Lower leg skin (tissue), 3 donors: Measurements from ENCODE around the gene C17orf78.

Experiments
- POLR2A ChIP-seq, 2 donors: fragments of 450-650 bp; IDR thresholded peaks; one replicate each; pipeline ENCODE4 v1.6.1; 2016 to 2017; ENCODE audit warnings: antibody characterized with exemption in 2 of 2, mild to moderate bottlenecking in 1 of 2, moderate library complexity in 1 of 2
- TF ChIP-seq, protein P1 (sequence below), 3 donors: fragments of 450-650 bp; IDR thresholded peaks; one replicate each; pipeline ENCODE4 v1.5.1; 2016; ENCODE audit warnings: antibody characterized with exemption in 3 of 3, mild to moderate bottlenecking in 3 of 3, moderate library complexity in 2 of 3

DNA sequence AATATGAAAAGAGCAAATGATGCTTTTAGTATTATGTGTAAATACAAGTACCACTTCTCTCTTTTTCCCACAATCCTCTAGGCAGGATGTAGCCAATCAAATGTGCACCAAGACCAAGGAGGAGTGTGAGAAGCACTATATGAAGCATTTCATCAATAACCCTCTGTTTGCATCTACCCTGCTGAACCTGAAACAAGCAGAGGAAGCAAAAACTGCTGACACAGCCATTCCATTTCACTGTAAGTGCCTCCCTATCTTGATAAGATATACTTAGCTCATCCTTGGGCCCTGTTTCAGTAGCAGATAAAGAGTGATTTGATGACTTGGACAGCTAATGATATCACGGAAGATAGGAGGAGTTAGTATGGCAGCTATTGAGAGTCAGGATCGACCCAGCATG lies 64.6 kb downstream of the C17orf78 start:
- TF ChIP-seq, protein P1, sequence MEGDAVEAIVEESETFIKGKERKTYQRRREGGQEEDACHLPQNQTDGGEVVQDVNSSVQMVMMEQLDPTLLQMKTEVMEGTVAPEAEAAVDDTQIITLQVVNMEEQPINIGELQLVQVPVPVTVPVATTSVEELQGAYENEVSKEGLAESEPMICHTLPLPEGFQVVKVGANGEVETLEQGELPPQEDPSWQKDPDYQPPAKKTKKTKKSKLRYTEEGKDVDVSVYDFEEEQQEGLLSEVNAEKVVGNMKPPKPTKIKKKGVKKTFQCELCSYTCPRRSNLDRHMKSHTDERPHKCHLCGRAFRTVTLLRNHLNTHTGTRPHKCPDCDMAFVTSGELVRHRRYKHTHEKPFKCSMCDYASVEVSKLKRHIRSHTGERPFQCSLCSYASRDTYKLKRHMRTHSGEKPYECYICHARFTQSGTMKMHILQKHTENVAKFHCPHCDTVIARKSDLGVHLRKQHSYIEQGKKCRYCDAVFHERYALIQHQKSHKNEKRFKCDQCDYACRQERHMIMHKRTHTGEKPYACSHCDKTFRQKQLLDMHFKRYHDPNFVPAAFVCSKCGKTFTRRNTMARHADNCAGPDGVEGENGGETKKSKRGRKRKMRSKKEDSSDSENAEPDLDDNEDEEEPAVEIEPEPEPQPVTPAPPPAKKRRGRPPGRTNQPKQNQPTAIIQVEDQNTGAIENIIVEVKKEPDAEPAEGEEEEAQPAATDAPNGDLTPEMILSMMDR (IDR thresholded peaks at IDR 0.05): no peak
- no peak for TF ChIP-seq POLR2A (IDR thresholded peaks at IDR 0.05)
